DMS153 treated with DMSO at 0.1 percent for 48 hours (cell line): ENCODE results near the gene PSD2.

Experiments
- DNase-seq: peaks from one replicate; lab custom pipeline; 2025; ENCODE audit not compliant: unreplicated experiment; lab: John Stamatoyannopoulos, UW

Gene PSD2

DNA sequence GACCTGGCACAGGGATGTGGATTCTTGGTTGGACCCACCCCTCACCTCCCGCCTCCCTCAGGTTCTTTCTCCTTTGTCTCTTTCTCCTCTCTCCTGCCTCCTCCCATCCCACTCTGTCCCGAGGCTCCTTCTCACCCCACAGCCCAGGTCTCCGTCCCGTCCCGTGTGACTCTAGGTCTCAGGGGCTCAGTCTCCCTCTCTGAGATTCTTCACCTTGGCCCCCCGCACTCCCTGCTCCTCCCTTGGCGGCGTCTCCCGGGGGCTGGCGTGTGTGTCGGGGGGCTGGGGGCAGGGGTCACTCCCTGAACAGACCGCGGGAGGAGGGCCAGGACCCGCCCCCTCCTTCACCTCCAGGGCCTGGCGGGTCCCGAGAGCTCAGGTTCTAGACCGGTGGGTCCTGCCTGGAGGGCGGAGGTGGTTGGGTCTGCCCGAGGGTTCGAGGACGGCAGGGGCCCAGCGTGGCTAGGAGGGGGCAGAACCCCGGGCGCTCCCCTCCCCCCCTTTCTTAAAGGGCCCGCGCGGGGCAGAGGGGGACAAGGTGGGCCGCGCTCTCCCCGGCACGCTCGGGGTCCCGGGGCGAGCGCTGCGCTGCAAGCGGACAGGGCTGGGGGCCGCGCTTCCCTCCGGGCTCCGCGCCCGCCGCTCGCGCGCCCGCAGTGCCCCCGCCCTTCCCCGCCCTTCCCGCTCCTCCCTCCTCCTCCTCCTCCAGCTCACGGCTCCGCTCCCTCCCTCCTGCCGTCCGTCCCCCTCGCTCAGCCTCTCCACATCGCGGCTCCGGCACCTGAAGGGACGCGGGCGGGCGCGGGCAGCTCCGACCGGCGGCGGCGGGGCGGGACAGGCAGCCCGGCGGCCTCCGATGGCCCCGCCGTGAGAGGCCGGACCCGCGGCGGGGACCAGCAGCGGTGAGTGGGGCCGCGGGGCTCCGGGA is at the start of gene PSD2:
Gene PSD2 (plus strand): TSS at position 735 of the 928 bp plus-strand sequence. CDS start 13,633 bp downstream, outside the sequence.
- DNase-seq: no peak

GRCh38 chr5:139746691-139747582 is 48.7 kb upstream of the PSD2 start:
- DNase-seq: no peak

DNA sequence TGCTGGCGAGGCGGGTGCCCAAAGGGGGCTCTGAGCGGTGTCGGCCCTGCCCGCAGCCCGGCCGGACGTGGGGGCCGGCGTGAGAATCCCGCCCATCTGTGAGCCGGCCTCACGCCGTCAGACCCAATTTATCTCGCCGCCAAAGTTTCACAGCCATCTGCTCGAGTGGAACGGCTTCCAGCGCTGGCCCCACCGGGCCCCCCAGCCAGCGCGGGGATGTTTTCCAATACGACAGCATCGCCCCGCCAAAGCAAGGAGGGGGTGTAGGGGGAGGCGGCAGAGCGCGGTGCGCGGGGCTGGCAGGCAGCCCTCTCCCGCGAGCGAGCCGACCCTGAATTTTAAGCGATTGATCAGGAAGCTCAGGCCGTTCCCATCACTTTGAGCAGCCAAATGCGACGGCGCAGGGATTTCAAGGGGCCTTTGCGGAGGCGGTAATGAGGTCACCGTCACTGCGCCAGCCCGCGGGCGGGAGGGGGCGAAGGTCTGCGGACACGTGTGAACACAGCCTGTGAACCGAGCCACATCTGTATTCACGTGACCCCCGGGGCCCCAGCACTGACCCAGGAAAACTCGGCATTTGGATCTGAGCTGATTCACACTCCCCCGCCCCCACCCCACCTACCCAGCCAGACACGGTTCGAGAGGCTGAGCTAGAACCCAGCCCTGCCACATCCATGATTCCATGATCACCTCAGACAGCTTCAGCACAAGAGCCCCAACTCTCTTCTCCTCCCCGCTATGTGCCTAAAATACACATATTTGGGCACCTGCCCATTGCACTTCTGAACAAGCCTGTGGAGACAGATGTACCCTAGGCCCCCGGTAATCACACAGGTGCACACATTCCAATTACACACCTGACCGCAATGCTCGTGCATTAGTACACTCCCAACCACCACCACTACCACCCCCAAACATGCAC is 47.8 kb upstream of the PSD2 start:
- no peak for DNase-seq

GRCh38 chr5:139748505-139748826 is 47.1 kb upstream of the PSD2 start:
- DNase-seq: no peak

GRCh38 chr5:139749242-139749641 is 46.4 kb upstream of the PSD2 start:
- DNase-seq: no peak

- DNase-seq: no peak
These were observed 44.4 kb upstream of the PSD2 start for GRCh38 chr5:139751236-139751635.

- DNase-seq: no peak
These were observed 42.8 kb upstream of the PSD2 start for GRCh38 chr5:139752506-139753473.

- no peak for DNase-seq
These were observed 39.5 kb upstream of the PSD2 start for GRCh38 chr5:139755892-139756671.

DNA sequence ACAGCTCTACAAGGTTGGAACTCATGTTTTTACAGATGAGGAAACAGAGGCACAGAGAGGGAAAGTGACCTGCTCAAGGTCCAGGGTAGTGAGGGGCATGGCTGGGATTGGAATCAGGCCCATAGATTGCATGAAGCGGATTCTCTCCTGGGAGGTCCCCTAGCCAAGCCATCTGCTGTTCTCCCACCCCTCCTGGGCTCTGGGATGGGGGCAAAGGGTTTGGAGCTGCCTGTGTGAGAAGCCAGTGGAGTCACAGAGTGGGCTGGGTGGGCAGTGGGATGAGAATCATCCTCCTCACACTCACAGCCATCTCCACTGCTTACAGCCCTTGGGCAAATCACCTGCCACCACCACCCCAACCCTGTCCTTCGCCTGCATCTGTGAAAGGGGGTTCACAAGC is 38.6 kb upstream of the PSD2 start:
- DNase-seq: no peak

DNA sequence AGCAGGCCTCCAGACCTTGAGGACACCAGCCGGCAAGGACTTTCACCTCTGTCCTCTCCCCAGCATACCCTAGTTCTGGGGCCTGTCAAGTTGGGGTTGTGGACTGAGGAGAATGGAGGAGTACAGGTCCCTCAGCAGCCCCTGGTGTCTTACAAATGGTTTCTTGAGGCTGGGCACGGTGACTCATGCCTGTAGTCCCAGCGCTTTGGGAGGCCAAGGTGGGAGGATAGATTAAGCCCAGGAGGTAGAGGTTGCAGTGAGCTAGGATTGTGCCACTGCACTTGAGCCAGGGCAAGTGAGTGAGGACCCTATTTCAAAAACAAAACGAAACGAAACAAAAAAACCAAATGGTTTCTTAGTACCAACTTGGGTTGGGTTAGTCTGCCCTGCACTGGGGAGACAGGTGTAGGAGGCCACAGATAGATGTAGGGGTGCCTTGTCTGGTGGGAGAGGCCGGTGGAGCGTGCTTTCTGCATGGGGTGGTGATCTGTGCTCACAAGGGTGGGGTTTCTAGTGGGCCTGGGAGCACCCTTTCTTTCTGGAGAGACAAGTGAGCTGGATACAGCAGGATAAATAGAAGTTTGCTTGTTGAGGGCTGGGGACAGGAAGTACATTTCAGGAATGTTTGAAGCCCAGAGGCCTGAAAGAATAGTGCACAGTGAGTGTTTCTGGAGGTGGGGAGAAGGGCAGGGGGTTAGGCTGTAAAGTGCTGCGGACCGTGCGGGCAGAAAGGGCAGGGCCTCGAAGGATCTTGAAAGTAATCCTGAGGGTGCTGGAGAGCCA is 37.7 kb upstream of the PSD2 start:
- DNase-seq: no peak

GRCh38 chr5:139758510-139759075 is 37.0 kb upstream of the PSD2 start:
- DNase-seq: no peak

DNA sequence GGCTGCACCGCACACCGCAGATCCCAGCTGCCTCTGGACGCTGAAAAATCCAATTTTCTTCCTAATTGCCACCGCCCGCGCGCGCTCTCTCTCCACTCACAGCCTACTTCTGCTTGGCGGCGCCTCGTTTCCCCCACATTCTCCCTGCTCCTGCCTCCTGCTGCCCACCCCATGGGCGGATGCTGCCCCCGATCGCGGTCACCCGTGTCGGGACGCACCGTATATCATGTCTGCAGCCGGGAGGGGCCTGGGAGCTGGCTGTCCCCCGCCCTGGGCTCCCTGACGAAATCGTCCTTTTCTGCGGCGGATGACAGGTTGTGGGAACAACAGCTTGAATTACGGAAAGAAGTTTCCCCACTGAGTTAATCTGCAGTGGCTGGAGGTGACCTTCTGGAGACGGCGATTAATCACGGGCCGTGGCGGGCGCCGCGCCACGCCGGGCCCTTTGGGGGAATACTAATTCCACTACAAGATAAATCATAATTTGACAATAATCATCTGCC is 36.3 kb upstream of the PSD2 start:
- DNase-seq: no peak

GRCh38 chr5:139760066-139761056 is 35.2 kb upstream of the PSD2 start:
- DNase-seq: no peak

GRCh38 chr5:139761057-139761450 is 34.6 kb upstream of the PSD2 start:
- no peak for DNase-seq

DNA sequence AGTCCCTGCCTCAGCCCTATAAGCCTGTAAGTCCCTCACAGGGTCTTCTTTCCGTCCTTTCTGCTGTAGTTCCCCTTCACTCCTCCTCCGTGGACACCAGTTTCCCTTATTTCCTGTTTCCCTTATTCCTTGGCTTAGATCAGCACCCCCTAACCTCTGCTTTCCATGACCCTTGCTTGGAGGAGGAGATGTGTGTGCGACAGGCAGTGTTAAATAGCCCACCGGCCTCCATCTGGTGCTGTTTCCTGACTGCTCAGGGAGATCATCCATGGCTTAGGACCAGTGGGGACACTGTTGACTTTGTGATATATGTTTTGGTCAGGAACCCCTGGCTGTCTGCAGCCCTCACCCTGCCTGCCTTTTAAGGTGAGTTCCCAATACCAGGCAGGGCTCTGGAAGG is 34.1 kb upstream of the PSD2 start:
- DNase-seq: no peak

DNA sequence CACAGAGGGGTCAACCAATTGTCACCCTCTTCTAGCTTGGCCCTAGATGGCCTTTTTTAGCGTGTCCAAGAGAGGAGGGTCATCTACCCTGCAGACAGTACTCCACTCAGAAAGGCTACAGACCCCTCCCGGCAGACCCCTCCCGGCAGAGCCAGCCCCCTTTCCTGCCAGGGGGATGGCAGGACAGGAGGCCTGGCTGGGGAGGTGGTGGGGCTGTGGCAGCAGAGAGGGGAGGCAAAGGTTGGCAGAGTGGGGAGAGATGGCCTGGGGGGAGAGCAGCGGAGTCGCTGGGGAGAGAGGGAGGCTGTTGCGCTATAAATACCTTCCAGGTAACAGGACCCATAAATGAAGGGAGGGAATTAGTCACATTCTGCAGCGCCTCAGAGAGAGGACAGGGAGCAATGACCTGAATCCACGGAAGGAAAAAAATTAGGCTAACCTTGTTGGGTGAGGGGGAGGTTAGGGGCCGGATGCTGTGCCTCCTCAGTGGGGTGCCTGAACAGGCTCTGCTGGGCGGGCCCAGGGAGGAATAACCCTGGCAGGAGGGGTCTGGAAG is 32.9 kb upstream of the PSD2 start:
- no peak for DNase-seq
